CD4-positive, alpha-beta T cell treated with Interleukin-10 for 1 hour (primary cell): ENCODE results near the gene OR52R1.
"Not testable (repeated sequence)": the region's sequence is repeated elsewhere in the genome, so short reads cannot be mapped to it uniquely, and the experiment has no call there.

Experiments
- DNase-seq: peaks from one replicate; pipeline ENCODE4 v3.0.0-alpha.2; 2020

OR52R1 gene

DNA sequence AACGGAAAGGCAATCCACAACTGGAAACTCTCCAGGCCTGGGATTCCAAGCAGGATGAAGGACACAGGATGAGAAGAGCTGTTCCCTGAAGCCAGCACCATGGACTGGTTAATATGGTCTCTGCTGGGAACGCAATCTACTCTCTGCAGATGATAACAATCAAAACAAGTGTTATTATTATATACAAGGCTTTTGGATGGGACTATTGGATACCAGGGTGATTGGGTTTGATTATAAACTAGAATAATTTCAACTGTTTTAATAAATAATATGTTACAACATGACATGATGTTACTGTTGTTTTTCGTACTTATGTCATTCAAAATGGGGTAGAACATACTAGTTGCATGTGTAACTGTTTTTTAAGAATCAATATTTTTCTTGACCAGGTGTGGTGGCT, at the start of gene OR52R1:
Gene OR52R1 (minus strand): TSS at position 101 of the 400 bp plus-strand sequence. CDS start 0 bp downstream, at position 101.
- DNase-seq = no peak

DNA sequence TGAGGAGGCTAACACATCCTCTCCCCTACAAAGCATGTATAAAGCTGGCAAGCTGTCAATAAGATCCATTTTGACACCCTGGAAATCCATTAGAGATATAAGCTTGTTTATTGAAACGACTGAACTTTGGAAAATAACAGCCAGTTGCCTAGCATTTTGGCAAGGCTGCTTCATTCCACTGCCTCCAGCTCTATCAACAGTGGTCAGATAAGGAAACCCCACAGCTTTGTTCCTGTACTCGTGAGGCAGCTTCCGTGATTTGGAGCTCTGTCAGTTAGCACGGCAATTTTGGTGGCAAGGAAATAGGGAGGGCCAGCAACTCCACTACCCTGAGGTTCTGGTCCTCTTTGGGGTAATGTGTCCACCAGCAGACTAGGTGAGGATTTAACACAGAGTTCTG, 46.9 kb upstream of the OR52R1 start:
- DNase-seq = no peak

DNA sequence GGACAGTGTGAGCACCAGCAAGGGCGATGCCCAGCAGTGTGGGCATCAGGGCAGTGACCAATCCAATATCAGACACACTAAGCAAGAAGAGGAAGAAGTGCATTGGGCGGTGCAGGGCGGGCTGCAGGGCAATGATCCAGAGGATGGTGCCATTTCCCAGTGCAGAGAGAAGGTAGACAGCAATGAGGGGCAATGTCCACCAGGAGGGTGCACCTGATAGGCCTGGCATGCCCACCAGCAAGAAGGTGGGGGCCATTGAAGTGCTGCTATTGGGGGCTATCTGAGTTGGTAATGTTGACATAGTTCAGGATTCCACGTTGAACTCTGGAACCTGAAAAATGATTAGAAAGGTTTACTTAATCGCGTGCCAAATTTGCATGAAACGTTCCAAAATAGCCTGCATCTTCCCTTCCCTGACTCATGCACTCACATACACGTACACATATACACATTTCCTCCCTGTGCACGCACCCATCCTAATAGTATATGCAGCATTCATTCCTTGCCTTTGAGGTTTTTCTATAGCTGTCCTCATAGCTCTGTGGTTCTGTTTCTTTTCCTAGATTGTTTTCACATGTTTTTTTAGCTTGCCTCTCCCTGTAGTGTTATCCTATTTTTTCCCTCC, 44.8 kb upstream of the OR52R1 start, which contains the start of gene OR51S1:
Gene OR51S1 (minus strand): TSS at position 301 of the 625 bp plus-strand sequence. CDS start 0 bp downstream, at position 301.
- DNase-seq = no peak

DNA sequence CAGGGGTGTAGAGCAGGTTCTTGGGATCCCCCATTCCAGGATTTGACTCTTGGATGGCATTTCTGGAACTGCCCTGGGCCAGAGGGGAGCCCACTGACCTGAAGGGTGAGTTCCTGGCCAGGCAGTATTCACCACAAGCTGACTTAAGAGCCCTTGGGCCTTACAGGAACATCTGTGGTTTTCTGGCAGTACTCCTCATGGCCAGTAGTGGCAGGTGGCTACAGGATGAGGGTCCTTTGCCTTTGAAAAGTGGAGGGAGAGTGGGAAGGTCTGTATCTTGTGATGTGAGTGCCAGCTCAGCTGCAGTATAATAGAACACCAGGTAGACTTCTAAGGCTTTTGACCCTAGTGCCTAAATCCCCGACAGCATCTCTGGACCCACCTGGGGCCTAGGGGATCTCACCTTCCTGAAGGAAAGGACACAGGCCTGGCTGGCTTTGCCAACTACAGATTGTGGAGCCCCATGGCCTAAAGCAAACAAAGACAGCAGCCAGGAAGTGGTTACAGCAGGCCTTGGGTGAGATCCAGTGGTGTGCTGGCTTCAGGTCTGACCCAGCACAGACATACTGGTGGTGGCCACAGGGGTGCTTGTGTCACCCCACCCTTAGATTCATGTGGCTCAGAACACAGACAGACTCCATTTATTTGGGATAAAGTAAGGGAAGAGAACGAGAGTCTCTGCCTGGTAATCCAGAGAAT, 35.8 kb upstream of the OR52R1 start:
- no peak for DNase-seq

DNA sequence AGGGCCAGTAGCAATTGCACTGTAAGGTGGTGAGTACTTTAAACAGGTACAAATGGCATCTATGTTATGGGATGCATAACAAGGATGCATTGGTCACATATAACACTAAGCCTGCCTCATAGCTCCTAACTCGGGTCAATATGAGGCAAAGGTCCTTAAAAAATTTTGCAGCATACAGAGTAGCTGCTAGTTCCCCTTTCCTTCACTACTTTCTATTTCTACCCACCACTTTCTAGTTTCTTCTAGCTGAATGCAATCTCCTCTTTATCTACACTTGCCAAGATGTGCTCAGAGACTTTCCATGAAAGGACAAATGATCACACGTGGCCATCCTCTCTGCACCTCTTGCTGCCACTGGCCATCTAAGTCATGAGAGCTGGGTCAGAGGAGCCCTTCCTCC, 26.7 kb upstream of the OR52R1 start:
- no peak for DNase-seq

DNA sequence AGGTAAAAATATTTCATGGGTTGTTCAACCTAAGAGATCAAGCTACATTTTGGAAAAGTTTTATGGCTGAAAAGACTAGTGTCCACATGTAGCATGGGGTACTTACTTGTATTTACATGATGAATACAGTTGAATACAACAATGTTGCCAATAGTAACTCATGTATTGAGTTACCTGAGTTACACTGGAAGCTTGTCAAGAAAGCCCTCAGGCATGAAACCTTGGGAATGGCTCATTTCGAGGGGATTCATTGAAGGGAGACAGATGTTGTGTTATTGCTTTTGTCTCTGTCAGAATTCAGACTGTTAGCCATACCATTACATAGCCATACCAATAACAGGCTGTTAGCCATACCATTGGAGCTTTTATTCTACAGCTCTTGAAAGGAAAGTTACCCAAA, 26.2 kb upstream of the OR52R1 start:
- no peak for DNase-seq

DNA sequence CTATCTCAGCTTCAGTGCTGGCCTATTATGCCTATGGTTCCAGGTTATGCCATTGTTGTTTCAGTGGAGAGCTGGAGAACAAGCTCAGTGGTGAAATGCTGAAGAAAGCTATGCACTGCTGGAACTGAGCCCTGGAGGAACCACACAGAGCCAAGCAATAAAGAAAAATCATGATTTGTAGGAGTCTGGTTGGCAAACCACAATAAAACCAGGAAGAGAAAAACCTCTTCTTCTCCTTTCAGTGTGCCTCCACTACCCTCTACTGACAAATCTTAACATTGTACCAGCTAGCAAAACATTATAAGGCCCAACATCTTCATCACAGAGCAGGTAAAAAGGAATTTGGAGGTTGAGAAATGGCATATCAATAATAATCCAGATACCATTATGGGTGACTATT, 22.2 kb upstream of the OR52R1 start:
- DNase-seq = no peak

DNA sequence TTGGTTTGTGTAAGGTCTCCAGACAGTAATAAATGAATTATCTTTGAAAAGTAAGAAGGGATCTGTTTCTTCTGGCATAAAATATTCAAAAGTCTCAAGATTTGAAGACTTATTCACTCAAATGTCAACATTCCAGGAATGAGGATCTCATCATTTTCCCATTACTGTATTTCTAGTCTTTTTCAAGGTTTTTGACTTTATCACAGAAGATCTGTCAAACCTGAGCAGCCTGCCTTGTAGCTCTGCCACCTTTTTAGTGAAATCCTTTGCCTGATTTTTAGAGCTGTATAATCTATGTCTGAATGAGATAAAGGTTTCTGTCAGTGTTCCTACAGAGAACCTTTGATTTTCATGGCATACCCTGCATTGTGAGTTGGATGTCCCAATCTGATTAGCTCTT, 21.0 kb upstream of the OR52R1 start:
- DNase-seq = no peak

DNA sequence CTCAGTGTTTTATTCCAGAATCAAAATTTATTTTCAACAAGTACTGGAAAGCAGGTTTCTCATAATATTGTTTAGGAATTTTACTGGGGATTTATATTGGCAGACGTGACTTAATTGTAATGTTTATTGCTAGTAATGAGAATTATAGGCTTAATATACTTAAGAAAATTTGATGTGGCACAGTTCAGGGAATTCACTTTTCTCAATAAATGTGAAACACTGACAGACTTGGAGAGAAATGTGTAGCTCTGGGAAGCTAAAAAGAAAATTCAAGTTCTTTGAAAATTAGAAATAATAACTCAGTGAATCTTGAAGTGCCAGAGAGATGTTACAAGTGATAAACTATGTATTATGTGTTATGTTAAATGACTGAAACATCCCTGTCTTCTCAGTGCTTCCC, 16.8 kb upstream of the OR52R1 start, which contains the start of gene OR51F2:
Gene OR51F2 (plus strand): TSS at position 301 of the 400 bp plus-strand sequence. CDS start 101 bp downstream, outside the sequence.
- no peak for DNase-seq

DNA sequence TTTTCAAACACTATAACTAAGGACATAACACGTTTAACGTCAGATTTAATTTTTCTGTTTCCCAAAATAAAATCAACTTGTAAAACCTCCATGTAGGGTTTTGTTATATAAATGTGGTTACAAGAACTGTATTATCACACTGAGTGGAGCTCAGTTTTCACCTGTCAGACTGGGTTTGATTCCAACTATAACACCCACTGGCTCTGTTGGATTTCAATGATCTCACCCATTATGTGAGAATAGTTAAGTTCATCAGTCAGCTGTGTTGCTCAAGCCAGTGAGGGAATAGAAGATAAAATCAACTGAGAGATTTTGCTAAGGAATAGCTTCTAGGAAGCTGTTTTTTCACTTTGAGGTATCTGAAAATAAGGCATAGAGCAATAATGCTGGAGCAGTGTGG, 5.1 kb upstream of the OR52R1 start:
- no peak for DNase-seq

DNA sequence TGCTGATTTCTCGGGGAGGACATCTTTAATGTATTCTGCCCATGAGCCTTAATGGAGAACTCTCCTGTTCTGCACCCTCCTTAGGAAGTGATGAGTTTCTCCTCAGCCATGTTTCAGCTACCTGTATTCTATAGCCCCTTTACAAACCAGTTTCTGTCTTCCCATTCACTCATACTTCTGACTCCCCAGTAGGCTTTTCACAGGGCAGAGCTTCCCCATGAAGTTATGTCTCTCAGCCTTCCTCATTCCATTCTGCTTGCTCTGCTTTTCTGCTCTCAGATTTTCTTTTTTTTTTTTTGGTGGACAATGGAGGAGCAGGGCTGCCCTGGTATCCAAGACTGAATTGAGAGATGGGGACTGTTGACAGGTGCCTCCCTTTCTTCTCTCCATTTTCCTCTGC, 4.3 kb upstream of the OR52R1 start:
- no peak for DNase-seq

DNA sequence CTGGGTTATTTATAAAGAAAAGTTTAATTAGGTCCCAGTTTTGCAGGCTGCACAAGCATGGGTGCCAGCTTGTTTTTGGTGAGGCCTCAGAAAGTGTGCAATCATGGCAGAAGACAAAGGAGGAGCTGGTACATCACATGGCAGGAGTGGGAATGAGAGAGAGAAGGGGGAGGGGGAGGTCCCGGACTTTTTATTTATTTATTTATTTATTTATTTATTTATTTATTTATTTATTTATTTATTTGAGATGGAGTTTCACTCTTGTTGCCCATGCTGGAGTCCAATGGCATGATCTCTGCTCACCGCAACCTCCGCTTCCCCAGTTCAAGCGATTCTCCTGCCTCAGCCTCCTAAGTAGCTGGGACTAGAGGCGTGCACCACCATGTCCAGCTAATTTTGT, 2.9 kb downstream of the OR52R1 start:
- DNase-seq = not testable (repeated sequence)

DNA sequence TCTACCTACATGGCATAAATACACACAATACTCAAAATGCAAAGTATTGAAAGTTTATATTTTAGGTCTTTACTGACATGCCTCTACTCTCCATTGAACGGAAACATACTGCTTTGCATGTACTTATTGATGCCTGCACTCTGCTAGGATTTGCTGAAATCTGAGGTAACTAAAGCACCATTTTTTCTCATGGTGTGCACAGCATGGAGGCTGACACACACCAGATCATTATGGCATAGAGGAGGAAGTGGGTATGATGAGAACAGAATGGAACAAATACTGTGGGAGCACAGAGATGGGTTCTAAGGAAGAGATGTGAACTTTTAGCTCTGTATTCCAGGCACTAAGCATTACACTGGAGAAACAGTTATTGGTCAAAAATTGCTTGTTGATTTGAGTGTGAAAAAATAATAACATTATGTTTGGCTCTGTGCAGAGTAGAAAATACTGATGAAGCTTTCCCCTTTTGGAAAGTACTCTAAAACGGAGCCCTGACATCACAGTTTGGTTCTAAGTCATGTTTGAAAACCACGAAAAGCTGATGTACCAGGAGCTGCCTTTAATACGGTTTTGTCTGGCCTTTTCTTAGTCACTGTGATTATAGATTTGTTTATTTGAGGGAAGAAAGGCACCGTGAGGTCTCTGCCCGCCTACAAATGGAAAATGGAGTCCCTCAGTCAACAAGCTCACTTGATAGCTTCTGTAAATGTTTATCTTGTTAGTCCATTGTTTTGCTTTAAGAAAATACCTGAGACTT, 5.6 kb downstream of the OR52R1 start:
- no peak for DNase-seq

DNA sequence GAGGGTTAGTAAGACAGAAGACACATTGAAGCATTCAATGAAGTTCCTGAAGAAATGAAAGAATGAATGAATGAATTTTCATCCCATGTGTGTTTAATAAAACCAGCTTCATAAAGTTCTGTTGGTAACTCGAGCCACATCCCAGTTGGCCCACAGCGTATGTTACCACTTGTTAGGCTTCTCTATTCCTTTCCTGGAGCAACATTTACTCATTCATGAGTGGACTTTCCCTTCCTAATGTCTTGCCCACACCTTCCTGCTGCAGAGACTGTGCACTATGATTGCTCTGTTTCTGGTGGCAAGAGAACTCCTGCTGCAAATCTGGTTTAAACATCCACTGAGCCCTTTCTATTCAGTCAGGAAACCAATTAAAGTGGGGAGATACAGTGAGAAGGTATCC, 7.0 kb downstream of the OR52R1 start:
- DNase-seq = no peak

DNA sequence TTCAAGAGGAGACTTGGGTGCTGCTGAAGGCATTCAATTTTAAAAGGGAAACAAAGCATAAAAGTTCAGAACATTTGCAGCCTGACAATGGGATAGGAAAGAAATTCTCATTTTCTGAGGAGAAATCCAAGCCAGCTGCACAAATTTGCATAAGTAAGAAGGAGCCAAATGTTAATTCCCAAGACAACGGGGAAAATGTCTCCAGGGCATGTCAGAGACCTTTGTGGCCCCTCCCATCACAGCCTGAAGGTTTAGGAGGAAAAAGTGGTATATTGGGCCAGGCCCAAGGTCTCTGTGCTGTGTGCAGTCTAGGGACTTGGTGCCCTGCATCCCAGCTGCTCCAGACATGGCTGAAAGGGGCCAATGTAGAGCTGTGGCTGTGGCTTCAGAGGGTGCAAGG, 21.7 kb downstream of the OR52R1 start:
- no peak for DNase-seq

DNA sequence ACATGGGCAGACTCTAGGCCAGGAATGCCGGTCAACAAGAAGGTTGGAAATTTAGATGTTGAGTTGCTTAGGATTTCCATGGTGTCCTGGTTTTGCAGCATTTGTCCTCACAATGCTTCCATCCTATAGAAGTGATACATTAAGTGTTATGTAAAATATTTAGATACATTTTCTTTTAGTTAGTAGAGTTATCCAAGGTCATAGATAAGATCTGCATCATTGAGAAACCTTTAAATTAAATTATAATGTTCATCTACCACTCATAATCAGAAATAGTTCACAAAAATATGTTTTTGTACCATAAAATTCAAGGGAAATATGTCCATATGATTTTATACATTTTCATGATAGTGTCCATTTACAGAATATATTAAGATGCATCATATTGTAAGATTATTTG, 34.3 kb downstream of the OR52R1 start, which contains the start of gene OR51F1:
Gene OR51F1 (minus strand): TSS at position 101 of the 400 bp plus-strand sequence. CDS start 0 bp downstream, at position 101.
- DNase-seq = no peak

DNA sequence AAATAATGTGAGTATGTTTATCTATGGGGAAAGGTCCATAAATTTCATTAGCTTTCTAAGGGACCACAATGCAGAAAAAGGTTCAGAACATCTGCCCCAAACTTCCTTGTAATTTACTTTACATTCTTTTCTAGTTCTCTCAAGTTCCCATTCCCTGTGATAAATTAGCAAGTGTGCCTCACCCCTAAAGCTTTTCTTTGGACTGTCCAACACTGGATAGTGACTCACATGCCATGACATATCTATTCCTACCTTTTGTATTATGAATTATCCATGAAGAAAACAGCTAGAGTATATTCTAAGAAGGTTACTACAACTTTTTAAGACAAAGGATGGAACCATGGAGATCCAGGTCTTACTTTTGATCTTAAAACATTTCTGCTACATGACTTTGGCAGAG, 36.1 kb downstream of the OR52R1 start:
- no peak for DNase-seq

DNA sequence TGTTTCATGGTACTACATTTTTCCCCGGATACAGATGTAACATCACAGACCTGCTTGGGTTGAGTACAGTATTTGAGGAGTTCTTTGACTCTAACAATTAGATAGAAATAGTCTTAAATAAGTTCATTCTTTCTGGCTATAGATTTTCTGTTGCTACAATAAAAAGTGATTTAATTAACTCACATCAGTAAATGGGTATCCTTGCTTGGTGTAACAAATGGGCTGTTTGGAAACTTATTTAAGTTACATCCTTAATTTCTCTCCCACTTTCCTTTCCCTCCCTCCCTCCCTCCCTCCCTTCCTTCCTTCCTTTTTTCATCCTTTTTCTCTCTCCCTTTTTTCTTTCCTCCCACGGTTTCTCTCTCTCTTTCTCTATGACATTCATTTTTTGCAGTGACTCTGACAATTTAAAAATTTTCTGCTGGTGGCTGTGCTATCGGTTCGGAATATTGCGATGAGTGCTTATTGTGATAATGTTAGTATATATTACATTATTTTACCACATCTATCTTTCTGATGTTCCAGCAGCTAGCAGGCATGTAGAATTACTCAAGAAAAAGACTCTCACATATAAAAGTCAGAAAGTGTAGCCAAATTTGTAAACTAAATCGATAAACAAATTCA, 37.6 kb downstream of the OR52R1 start:
- DNase-seq = no peak

DNA sequence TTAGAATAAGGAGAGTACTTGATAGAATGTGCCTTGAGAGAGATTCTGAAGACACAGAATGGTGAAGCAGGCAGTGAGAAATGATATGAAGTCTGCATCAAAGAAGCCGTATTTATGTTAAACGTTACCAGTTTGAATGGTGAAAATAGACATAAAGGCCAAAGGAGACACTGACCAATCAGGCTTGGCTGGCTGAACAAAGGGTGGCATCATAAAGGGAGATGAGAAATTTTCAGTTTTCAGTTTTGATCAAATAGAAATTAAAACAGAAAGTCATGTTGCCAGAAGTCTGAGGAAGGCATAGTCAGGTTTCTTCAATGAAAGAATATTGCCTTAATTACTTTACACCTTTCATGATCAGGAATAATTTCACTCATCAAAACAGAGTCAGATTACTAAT, 41.1 kb downstream of the OR52R1 start:
- DNase-seq = no peak
